CMK (cell line): ENCODE data around the gene PORCN.
"Not testable (repeated sequence)": the region's sequence is repeated elsewhere in the genome, so short reads cannot be mapped to it uniquely, and the experiment has no call there.

Experiments used
- DNase-seq: peaks from one replicate; pipeline ENCODE4 v3.0.0-alpha.2; 2010; ENCODE audit warnings: low read depth

PORCN gene

GRCh38 chrX:48513670-48514069, 4.9 kb downstream of the PORCN start:
- no peak for DNase-seq

DNA sequence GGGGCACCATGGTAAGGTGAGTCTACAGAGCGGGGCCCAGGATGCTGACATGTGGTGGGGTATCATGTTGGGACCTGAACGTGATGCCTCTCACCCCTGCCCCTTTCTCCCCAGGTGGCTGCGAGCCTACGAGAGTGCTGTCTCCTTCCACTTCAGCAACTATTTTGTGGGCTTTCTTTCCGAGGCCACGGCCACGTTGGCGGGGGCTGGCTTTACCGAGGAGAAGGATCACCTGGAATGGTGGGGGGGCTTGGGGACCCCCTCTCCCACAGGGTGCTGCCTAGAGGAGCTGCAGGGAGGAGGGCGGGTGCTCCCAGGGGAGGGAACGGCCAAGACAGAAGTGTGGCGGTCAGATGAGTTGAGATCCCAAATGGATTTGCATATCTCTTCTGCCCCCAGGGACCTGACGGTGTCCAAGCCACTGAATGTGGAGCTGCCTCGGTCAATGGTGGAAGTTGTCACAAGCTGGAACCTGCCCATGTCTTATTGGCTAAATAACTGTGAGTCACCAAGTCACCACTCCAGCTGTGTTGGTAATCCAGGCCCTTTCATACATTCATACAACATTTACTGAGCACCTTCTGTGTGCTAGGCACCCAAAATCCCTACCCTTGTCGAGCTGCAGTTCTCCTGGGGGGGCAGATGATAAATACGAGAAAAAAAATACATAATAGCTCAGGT, 5.5 kb downstream of the PORCN start:
- DNase-seq: no peak

GRCh38 chrX:48514868-48515460, 6.2 kb downstream of the PORCN start:
- DNase-seq: no peak

DNA sequence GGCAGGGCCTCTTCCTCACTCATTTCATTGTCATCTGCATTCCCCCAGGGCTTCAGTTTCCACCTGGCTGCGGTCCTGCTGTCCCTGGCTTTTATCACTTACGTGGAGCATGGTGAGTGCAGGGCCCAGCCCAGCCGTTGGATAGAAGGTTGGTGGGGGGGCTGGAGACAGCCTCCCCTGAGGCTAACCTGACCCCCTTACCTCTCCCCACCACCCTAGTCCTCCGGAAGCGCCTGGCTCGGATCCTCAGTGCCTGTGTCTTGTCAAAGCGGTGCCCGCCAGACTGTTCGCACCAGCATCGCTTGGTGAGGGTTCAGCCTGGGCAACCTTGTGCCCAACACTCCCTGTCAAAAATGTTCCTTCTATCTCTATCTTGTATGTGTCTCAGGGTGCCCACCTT, 7.0 kb downstream of the PORCN start:
- no peak for DNase-seq

- DNase-seq: no peak
These were observed 7.5 kb downstream of the PORCN start for GRCh38 chrX:48516285-48516684.

DNA sequence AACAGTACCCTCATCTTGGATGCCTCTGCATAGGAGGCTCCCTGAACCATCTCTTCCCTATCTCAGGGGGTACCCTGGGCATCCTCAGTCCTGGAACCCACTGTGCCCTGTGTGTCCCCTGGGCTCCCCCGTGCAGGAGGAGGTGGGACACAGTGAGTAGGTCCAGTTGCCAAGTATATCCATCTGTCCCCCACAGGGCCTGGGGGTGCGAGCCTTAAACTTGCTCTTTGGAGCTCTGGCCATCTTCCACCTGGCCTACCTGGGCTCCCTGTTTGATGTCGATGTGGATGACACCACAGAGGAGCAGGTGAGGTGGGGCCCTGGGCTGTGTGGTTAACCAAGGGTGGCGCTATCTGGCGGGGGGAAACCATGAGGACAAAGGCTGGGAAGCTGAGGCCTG, 8.2 kb downstream of the PORCN start:
- no peak for DNase-seq

DNA sequence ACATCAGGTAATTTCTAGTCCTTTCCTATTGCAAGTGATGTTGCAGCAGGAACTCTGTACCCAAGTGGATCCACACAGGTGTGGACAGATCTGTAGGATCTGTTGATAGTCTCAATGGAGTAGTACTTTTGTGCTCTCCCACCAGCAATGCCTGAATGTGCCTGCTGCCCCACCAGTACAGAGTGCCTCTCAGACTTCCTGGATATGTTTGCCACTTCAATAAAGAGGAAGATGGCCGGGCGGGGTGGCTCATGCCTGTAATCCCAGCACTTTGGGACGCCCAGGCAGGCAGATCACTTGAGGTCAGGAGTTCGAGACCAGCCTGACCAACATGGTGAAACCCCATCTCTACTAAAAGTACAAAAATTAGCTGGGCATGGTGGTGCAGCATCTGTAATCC, 10.7 kb downstream of the PORCN start:
- DNase-seq: not testable (repeated sequence)

DNA sequence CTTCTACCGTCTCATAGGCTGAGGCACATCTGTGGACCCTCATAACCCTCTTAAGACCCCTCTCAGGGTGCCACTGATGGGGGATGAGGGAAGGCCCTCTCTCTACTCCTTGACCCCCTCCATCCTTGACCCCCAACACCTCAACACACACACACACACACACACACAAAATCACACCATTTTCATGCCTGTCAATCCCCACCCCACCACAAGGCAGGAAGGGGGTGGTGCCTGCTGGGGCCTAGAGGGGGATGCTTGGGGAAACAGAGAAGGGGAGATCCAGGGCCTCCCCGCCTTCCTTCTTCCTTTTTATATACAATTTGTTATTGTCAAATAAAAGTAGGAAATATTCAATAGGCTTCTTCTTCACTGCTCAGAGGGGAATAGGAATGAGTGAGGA, 11.7 kb downstream of the PORCN start:
- no peak for DNase-seq

DNA sequence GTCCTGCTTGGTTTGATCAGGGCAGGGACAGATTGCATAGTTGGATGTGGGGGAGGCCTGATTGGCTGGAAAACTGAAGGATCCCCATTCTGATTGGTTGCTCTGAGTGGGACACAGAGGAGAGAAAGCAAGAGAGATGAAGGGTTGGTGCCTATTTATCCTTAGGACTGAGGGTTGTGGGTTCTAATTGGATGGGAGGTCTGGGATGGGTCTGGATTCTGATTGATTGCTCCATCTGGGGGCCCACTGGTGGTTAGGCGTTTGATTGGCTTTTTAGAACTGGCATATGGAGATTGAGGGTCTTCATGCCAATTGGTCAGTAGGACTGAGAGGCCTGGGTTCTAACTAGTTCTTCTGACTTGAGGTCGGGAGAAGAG, 12.2 kb downstream of the PORCN start:
- no peak for DNase-seq

DNA sequence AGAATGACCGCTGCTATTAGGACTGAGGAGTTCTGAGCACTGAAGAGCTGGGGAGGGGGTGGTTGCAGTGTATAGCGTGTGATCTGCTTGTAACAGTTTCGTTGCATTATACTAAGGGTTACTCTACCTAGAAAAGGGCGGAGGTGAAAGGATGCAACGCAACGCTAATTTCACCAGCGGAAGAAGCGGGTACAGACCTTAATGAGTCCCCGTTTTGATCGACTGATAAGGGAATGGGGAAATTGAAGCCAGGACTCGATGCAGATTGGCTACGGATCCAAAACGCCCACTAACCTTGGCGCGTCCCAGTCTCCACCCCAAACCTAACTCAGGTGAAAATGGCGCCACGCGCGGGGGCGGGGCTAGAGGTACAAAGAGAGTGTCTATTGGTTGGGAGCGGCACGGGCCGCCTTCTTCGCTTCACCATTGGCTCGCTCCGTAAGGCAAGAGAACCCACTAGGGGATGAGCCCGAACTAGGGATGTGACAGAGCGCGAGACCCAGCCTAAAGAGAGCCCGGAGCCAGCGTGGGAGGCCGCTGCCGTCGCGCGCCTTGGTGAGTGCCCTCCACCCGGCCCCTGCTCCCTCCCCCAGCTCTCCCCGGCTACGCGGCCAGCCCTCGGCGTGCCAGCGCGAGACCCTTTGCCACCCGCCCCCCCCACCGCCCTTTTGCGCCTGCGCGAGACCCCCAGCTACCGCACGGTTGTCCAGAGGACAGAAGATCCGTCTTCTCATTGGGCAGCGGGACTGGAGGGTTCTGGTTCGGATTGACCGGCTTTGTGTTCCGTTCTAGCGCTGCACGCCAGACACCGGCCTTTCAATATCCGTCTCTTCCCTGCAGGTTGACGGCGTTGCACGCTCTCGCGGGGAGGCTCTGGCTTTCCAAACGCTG, 12.8 kb downstream of the PORCN start, which contains the start of gene EBP:
Gene EBP (plus strand): TSS at position 456 of the 891 bp plus-strand sequence. CDS start 1,964 bp downstream, outside the sequence.
- peak; percentile 91 for DNase-seq

GRCh38 chrX:48522291-48522690, 13.5 kb downstream of the PORCN start:
- no peak for DNase-seq

GRCh38 chrX:48523682-48524081, 14.9 kb downstream of the PORCN start:
- no peak for DNase-seq

- DNase-seq: not testable (repeated sequence)
These were observed 17.1 kb downstream of the PORCN start for GRCh38 chrX:48525853-48526252.

GRCh38 chrX:48530736-48531135, 21.9 kb downstream of the PORCN start:
- no peak for DNase-seq

DNA sequence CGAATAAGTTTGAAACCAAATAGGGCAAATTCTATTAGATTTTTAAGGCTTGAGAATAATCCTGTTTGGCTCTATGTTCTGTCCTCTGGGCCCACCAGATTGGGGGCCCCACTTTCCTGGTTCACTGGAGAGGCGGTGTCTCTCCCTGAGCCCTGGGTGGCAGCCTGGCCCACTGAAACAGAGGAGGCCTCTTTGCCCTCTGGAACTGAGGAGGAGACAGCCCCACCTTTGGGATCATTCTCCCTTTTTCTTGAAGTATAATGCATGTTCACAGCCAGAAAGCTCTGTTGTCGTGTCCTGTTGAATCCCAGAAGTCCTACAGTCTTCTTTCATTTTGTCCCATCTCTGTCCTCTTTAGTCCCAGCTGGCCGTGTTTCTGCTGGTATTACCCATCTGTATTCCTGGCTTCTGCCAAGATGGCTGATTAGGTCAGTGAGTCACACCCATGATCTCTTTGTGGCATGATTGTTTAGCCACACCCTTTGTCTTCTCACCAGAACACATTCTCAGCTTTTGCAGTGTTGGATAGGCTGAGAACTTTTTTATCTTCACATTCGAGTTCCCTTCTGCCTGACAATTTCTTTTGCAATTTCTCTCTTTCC, 22.7 kb downstream of the PORCN start:
- DNase-seq: no peak

DNA sequence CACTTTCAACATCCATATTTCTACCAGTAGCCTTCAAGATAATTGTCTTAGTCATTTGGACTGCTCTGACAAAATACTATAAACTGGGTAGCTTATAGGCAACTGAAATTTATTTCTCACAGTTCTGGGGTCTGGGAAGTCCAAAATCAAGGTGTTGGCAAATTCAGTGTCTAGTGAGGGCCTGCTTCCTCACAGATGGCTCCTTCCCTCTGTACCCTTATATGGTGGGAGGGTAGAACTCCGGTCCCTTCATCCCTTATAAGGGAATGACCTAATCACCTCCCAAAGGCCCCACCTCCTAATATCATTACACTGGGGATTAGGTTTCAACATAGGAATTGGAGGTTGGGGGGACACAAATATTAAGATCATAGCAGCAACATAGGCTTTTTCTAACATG, 23.4 kb downstream of the PORCN start:
- no peak for DNase-seq

GRCh38 chrX:48533165-48533564, 24.4 kb downstream of the PORCN start:
- no peak for DNase-seq

GRCh38 chrX:48538641-48539344, 30.0 kb downstream of the PORCN start:
- no peak for DNase-seq

DNA sequence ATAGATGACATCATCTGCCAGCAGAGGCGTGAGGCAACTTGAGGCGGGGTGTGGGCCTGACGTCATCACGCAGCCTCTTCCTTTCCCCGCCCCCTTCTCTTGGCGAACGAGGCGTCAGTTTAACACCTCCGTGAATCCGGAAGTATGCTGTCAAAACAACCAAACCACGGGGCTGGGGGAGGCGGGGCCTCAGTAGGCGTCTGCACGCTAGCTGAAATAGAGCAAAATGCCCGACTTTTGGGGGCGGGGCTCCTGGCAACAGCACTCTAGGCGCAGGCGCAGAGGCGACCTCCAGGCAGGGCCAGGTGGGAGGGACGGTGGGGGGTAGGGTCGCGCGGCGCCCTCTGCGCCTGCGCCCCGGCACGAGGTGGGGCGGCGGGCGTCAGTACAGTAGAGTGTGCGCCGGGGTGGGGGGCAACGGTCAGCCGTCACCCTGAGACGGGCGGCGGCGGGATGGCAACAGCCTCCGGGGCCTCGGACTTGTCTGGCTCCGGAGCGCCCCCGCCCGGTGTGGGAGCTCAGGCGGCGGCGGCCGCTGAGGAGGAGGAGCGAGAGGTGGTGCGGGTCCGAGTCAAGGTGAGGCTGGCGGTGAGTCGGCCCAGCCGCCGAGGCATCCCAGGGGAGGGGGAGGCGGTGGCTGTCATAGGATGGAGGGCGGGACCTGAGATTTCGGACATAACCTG, 30.7 kb downstream of the PORCN start, which contains the start of gene TBC1D25:
Gene TBC1D25 (plus strand): TSS at position 370 of the 683 bp plus-strand sequence. CDS start 84 bp downstream, at position 454.
- peak; percentile 96 for DNase-seq

DNA sequence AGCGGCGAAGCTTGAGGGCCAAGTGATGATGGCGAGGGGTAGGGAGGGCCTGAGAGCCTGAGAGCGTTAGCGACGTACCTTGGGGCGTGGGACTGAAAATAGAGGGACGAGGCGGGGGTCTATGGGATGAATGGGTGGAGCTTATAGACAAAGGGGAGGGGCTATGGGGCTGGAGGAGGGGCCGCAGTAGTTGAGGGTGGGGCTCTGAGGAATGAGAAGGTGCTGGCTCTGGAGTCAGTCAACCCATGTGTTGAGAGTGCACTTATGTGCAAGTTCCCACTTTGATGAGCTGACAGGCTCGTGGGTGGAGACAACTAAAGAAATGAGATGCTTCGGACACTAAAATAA, 31.2 kb downstream of the PORCN start:
- DNase-seq: peak; percentile 54

- DNase-seq: no peak
These were observed 31.7 kb downstream of the PORCN start for GRCh38 chrX:48540480-48540879.
